GM23338 (cell line): ENCODE measurements around the gene BCO1. TPM values are rescaled to one million over a fixed set of nuclear protein-coding genes. Genes with fewer than 3 reads are reported as not detected.

Experiments
- ATAC-seq: fragments of 200-7000 bp; cut with Tn5 transposase; 3 replicates; pipeline ENCODE4 v1.9.1; 2020
- DNase-seq: peaks from one replicate; pipeline ENCODE4 v3.0.0-alpha.2; 2015; ENCODE audit warnings: low spot score
- H2AFZ ChIP-seq: fragments of 200-600 bp; sonication (generic); 2 replicates; pipeline ENCODE4 v1.8.0; 2016; ENCODE audit warnings: antibody characterized with exemption, mild to moderate bottlenecking, moderate library complexity
- H3F3A ChIP-seq: fragments of 200-600 bp; sonication (generic); replicated peaks from 2 replicates; pipeline ENCODE4 v1.8.0; 2017; ENCODE audit warnings: antibody characterized with exemption, mixed run types, low read depth
- H3K27ac ChIP-seq: fragments of 200-600 bp; sonication (generic); 2 replicates; pipeline ENCODE4 v1.6.1; 2016; ENCODE audit warnings: low read depth
- H3K27me3 ChIP-seq: fragments of 200-600 bp; sonication (generic); 2 replicates; pipeline ENCODE4 v1.8.0; 2016; ENCODE audit warnings: mild to moderate bottlenecking, mixed run types, moderate library complexity; ENCODE audit not compliant: insufficient read depth
- H3K36me3 ChIP-seq: fragments of 200-600 bp; sonication (generic); 2 replicates; pipeline ENCODE4 v1.8.0; 2016; ENCODE audit warnings: mild to moderate bottlenecking; ENCODE audit not compliant: insufficient read depth
- H3K4me1 ChIP-seq: fragments of 200-600 bp; sonication (generic); 2 replicates; pipeline ENCODE4 v1.8.0; 2016; ENCODE audit warnings: mild to moderate bottlenecking, moderate library complexity; ENCODE audit not compliant: insufficient read depth
- H3K4me2 ChIP-seq: fragments of 200-600 bp; sonication (generic); 2 replicates; pipeline ENCODE4 v1.7.1; 2017; ENCODE audit warnings: mixed run types
- H3K4me3 ChIP-seq: fragments of 200-600 bp; sonication (generic); 2 replicates; pipeline ENCODE4 v1.6.1; 2016; ENCODE audit warnings: mixed run types
- H3K79me2 ChIP-seq: fragments of 200-600 bp; sonication (generic); replicated peaks from 2 replicates; pipeline ENCODE4 v1.8.0; 2017; ENCODE audit warnings: mild to moderate bottlenecking; ENCODE audit not compliant: insufficient read depth
- H3K9me2 ChIP-seq: fragments of 200-600 bp; sonication (generic); 2 replicates; pipeline ENCODE4 v1.8.0; 2017; ENCODE audit not compliant: insufficient read depth
- H4K20me1 ChIP-seq: fragments of 200-600 bp; sonication (generic); replicated peaks from 2 replicates; pipeline ENCODE4 v1.8.0; 2017; ENCODE audit warnings: mild to moderate bottlenecking; ENCODE audit not compliant: insufficient read depth
- H3K27ac Mint-ChIP-seq: 2 replicates; pipeline ENCODE4 v1.8.0; 2020; ENCODE audit warnings: inconsistent platforms, mild to moderate bottlenecking, moderate library complexity, mixed read lengths
- H3K27me3 Mint-ChIP-seq: 3 replicates; pipeline ENCODE4 v1.8.0; 2022; ENCODE audit warnings: low read depth, mild to moderate bottlenecking, moderate library complexity, mixed read lengths, inconsistent platforms; ENCODE audit not compliant: insufficient read depth, poor library complexity
- H3K36me3 Mint-ChIP-seq: 3 replicates; pipeline ENCODE4 v1.8.0; 2021; ENCODE audit warnings: low read depth, mild to moderate bottlenecking, inconsistent platforms, moderate library complexity, mixed read lengths
- H3K4me1 Mint-ChIP-seq: 3 replicates; pipeline ENCODE4 v1.8.0; 2020; ENCODE audit warnings: mild to moderate bottlenecking, inconsistent platforms, mixed read lengths
- H3K4me3 Mint-ChIP-seq: 3 replicates; pipeline ENCODE4 v1.8.0; 2021; ENCODE audit warnings: moderate library complexity, mild to moderate bottlenecking, inconsistent platforms, mixed read lengths
- H3K9me3 Mint-ChIP-seq: 3 replicates; pipeline ENCODE4 v1.8.0; 2020; ENCODE audit warnings: moderate library complexity, mild to moderate bottlenecking, inconsistent platforms, mixed read lengths
- CREB1 ChIP-seq: fragments of 250-450 bp; sonication (Bioruptor Pico); IDR thresholded peaks from 2 replicates; pipeline ENCODE4 v1.5.0; 2020; ENCODE audit warnings: low read depth, mild to moderate bottlenecking, moderate library complexity
- EZH2phosphoT487 ChIP-seq: fragments of 200-600 bp; sonication (generic); IDR thresholded peaks from one replicate; pipeline ENCODE4 v1.8.1; 2018; ENCODE audit warnings: antibody characterized with exemption; ENCODE audit not compliant: unreplicated experiment
- JUNB ChIP-seq: IDR thresholded peaks from one replicate; pipeline ENCODE4 v1.6.1; 2016; ENCODE audit warnings: antibody characterized with exemption; ENCODE audit not compliant: unreplicated experiment
- NANOG ChIP-seq: IDR thresholded peaks from 2 replicates; pipeline ENCODE4 v1.6.1; 2016; ENCODE audit warnings: antibody characterized with exemption, borderline replicate concordance
- REST ChIP-seq: IDR thresholded peaks from one replicate; pipeline ENCODE4 v1.6.1; 2018; ENCODE audit warnings: antibody characterized with exemption; ENCODE audit not compliant: unreplicated experiment
- ZNF331 ChIP-seq: fragments of 250-450 bp; sonication (Bioruptor Pico); IDR thresholded peaks from 2 replicates; pipeline ENCODE4 v1.5.0; 2020; ENCODE audit warnings: low read depth, mild to moderate bottlenecking, moderate library complexity
- ZNF462 ChIP-seq: fragments of 250-450 bp; sonication (Bioruptor Pico); IDR thresholded peaks from 2 replicates; pipeline ENCODE4 v1.5.0; 2020; ENCODE audit warnings: mild to moderate bottlenecking, moderate library complexity
- polyA plus RNA-seq: library from polyadenylated mRNA; unstranded; fragments of >200 nt; fragmentation: Nextera tagmentation; extraction: Ambion mirVana; gene quantifications from 2 replicates; pipeline ENCODE4 v1.2.1, GENCODE V29; 2016
- total RNA-seq: library from RNA; depleted of rRNA; stranded (reverse); fragments of >200 nt; shearing (Covaris generic); gene quantifications from 2 replicates; pipeline ENCODE4 v1.2.3, GENCODE V29; 2014

BCO1 gene
- total and polyA plus RNA-seq, 2 experiments from 2014 or later, result 0.28 TPM; not detected in 1

GRCh38 chr16:81216706-81217105 is 21.8 kb upstream of the BCO1 start:
- no peaks in the 10 kb centered on the region for H3K4me1 Mint-ChIP-seq
- H3K27me3 Mint-ChIP-seq, result peaks cover 14% of the 10 kb centered on the region
- TF ChIP-seq EZH2phosphoT487, result no peak
- TF ChIP-seq NANOG, result no peak
- TF ChIP-seq ZNF462, result no peak
- no peak for TF ChIP-seq CREB1
- no peak for TF ChIP-seq ZNF331 (CRISPR knock-in tag)
- no peak for TF ChIP-seq JUNB
- no peak for TF ChIP-seq REST

More at GRCh38 chr16:81216706-81217105, 21.8 kb upstream of the BCO1 start:
- peak overlapping the region; percentile 52; the same call in 1 of the 2 replicates for H2AFZ ChIP-seq
- no peaks in the 10 kb centered on the region for H3K4me1 ChIP-seq
- ATAC-seq (no peak), DNase-seq (no peak)
- no peaks in the 10 kb centered on the region for H3K36me3 Mint-ChIP-seq
- no peak overlapping the region for H3K4me2 ChIP-seq
- no peak overlapping the region for H3K4me3 ChIP-seq
- no peaks in the 10 kb centered on the region for H3F3A ChIP-seq
- H3K79me2 ChIP-seq, result no peaks in the 10 kb centered on the region
- no peak overlapping the region for H3K4me3 Mint-ChIP-seq
- no peaks in the 10 kb centered on the region for H4K20me1 ChIP-seq
- no peaks in the 10 kb centered on the region for H3K9me2 ChIP-seq
- H3K27ac ChIP-seq, result no peak overlapping the region
- no peaks in the 10 kb centered on the region for H3K9me3 Mint-ChIP-seq
- no peaks in the 10 kb centered on the region for H3K27me3 ChIP-seq
- no peaks in the 10 kb centered on the region for H3K36me3 ChIP-seq
- H3K27ac Mint-ChIP-seq, result no peak overlapping the region
